OCI-LY3 (cell line): ENCODE results near the gene COBL.

Source experiments
- CTCF ChIP-seq: fragments of 200-600, 300-600 bp; sonication (generic); IDR thresholded peaks from 2 replicates; pipeline ENCODE4 v1.5.1; 2014; ENCODE audit warnings: antibody characterized with exemption, low read length, low read depth
- EZH2phosphoT487 ChIP-seq: fragments of 200-600 bp; shearing (Covaris generic); IDR thresholded peaks from 2 replicates; pipeline ENCODE4 v1.6.1; 2018; ENCODE audit warnings: antibody characterized with exemption, mixed run types, low read depth

- TF ChIP-seq CTCF (no peak), EZH2phosphoT487 (no peak)
Measured at GRCh38 chr7:51113962-51114361, 202.6 kb downstream of the COBL start.
